ENCODE results near the gene C22orf42.
"Not testable (repeated sequence)": the region's sequence is repeated elsewhere in the genome, so short reads cannot be mapped to it uniquely, and the experiment has no call there.

- not testable (repeated sequence) for TF ChIP-seq CTCF, POLR2A (IDR thresholded peaks at IDR 0.05)
Measured at GRCh38 chr22:32154727-32155126, 4.4 kb downstream of the C22orf42 start.
